Measurements from ENCODE around the gene TMIGD1. TPM values are rescaled to one million over a fixed set of nuclear protein-coding genes. Genes with fewer than 3 reads are reported as not detected.
A peak's percentile ranks its signal among the peaks of the same experiment; 100 is the strongest.

TMIGD1 gene
- total and polyA plus RNA-seq, 10 of the 15 experiments (the other 5 are each of a cell fraction or from before 2014, with no cell fraction given), result not detected

DNA sequence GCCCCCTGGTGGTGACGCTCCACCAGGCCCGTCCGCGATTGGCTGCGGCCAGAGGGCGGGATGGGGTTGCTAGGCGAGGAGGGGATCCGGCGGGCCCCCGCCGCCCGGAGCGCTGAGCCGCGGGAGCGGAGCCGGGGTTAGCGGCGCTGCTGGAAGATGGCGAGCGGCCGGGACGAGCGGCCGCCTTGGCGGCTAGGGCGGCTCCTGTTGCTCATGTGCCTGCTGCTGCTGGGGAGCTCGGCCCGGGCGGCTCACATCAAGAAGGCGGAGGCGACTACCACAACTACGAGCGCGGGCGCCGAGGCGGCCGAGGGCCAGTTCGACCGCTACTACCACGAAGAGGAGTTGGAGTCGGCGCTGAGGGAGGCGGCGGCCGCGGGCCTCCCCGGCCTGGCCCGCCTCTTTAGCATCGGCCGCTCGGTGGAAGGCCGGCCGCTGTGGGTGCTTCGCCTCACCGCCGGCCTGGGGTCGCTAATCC, 45.0 kb upstream of the TMIGD1 start, which contains the start of gene CPD (continued):
- TF ChIP-seq, protein P1, sequence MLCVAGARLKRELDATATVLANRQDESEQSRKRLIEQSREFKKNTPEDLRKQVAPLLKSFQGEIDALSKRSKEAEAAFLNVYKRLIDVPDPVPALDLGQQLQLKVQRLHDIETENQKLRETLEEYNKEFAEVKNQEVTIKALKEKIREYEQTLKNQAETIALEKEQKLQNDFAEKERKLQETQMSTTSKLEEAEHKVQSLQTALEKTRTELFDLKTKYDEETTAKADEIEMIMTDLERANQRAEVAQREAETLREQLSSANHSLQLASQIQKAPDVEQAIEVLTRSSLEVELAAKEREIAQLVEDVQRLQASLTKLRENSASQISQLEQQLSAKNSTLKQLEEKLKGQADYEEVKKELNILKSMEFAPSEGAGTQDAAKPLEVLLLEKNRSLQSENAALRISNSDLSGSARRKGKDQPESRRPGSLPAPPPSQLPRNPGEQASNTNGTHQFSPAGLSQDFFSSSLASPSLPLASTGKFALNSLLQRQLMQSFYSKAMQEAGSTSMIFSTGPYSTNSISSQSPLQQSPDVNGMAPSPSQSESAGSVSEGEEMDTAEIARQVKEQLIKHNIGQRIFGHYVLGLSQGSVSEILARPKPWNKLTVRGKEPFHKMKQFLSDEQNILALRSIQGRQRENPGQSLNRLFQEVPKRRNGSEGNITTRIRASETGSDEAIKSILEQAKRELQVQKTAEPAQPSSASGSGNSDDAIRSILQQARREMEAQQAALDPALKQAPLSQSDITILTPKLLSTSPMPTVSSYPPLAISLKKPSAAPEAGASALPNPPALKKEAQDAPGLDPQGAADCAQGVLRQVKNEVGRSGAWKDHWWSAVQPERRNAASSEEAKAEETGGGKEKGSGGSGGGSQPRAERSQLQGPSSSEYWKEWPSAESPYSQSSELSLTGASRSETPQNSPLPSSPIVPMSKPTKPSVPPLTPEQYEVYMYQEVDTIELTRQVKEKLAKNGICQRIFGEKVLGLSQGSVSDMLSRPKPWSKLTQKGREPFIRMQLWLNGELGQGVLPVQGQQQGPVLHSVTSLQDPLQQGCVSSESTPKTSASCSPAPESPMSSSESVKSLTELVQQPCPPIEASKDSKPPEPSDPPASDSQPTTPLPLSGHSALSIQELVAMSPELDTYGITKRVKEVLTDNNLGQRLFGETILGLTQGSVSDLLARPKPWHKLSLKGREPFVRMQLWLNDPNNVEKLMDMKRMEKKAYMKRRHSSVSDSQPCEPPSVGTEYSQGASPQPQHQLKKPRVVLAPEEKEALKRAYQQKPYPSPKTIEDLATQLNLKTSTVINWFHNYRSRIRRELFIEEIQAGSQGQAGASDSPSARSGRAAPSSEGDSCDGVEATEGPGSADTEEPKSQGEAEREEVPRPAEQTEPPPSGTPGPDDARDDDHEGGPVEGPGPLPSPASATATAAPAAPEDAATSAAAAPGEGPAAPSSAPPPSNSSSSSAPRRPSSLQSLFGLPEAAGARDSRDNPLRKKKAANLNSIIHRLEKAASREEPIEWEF (IDR thresholded peaks at IDR 0.05; ENCODE audit: insufficient replicate concordance, low read depth, low read length), result no peak
- peak; percentile 75; the same call in 1 of the 2 replicates for TF ChIP-seq RFX5 (IDR thresholded peaks at IDR 0.05; ENCODE audit: low read depth, low read length)
- TF ChIP-seq, protein P2, sequence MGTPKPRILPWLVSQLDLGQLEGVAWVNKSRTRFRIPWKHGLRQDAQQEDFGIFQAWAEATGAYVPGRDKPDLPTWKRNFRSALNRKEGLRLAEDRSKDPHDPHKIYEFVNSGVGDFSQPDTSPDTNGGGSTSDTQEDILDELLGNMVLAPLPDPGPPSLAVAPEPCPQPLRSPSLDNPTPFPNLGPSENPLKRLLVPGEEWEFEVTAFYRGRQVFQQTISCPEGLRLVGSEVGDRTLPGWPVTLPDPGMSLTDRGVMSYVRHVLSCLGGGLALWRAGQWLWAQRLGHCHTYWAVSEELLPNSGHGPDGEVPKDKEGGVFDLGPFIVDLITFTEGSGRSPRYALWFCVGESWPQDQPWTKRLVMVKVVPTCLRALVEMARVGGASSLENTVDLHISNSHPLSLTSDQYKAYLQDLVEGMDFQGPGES (IDR thresholded peaks at IDR 0.05), result no peak
- TF ChIP-seq, protein P3, sequence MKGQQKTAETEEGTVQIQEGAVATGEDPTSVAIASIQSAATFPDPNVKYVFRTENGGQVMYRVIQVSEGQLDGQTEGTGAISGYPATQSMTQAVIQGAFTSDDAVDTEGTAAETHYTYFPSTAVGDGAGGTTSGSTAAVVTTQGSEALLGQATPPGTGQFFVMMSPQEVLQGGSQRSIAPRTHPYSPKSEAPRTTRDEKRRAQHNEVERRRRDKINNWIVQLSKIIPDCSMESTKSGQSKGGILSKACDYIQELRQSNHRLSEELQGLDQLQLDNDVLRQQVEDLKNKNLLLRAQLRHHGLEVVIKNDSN (IDR thresholded peaks at IDR 0.05; ENCODE audit: borderline replicate concordance, extremely low read length, insufficient read depth, low read depth, low read length), result no peak
- TF ChIP-seq IKZF1 (conservative IDR thresholded peaks at IDR 0.05), result peak; percentile 82; the same call in 1 of the 2 replicates
- TF ChIP-seq POLR2A (IDR thresholded peaks at IDR 0.05; ENCODE audit: low read depth, low read length), result peak; percentile 91
- TF ChIP-seq, protein P4, sequence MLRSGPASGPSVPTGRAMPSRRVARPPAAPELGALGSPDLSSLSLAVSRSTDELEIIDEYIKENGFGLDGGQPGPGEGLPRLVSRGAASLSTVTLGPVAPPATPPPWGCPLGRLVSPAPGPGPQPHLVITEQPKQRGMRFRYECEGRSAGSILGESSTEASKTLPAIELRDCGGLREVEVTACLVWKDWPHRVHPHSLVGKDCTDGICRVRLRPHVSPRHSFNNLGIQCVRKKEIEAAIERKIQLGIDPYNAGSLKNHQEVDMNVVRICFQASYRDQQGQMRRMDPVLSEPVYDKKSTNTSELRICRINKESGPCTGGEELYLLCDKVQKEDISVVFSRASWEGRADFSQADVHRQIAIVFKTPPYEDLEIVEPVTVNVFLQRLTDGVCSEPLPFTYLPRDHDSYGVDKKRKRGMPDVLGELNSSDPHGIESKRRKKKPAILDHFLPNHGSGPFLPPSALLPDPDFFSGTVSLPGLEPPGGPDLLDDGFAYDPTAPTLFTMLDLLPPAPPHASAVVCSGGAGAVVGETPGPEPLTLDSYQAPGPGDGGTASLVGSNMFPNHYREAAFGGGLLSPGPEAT (IDR thresholded peaks at IDR 0.05; ENCODE audit: low read depth), result no peak
- TF ChIP-seq, protein P5, sequence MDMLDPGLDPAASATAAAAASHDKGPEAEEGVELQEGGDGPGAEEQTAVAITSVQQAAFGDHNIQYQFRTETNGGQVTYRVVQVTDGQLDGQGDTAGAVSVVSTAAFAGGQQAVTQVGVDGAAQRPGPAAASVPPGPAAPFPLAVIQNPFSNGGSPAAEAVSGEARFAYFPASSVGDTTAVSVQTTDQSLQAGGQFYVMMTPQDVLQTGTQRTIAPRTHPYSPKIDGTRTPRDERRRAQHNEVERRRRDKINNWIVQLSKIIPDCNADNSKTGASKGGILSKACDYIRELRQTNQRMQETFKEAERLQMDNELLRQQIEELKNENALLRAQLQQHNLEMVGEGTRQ (IDR thresholded peaks at IDR 0.05; ENCODE audit: borderline replicate concordance, low read depth, low read length), result no peak
- TF ChIP-seq GABPA (IDR thresholded peaks at IDR 0.05; ENCODE audit: low read depth), result peak; percentile 43; the same call in 1 of the 2 replicates
- TF ChIP-seq, protein P6, sequence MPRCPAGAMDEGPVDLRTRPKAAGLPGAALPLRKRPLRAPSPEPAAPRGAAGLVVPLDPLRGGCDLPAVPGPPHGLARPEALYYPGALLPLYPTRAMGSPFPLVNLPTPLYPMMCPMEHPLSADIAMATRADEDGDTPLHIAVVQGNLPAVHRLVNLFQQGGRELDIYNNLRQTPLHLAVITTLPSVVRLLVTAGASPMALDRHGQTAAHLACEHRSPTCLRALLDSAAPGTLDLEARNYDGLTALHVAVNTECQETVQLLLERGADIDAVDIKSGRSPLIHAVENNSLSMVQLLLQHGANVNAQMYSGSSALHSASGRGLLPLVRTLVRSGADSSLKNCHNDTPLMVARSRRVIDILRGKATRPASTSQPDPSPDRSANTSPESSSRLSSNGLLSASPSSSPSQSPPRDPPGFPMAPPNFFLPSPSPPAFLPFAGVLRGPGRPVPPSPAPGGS (IDR thresholded peaks at IDR 0.05; ENCODE audit: borderline replicate concordance, insufficient read depth, low read depth, low read length, poor library complexity, severe bottlenecking), result no peak
- TF ChIP-seq BHLHE40 (IDR thresholded peaks at IDR 0.05; ENCODE audit: borderline replicate concordance in 1 of 2, low read depth in 2 of 2, low read length in 1 of 2), result peak in 1 of 2 experiments; percentile 31; a peak in 2 of 4 replicates
- TF ChIP-seq JUND (IDR thresholded peaks at IDR 0.05; ENCODE audit: low read depth, low read length), result no peak
- TF ChIP-seq CHD1 (IDR thresholded peaks at IDR 0.05; ENCODE audit: low read depth, low read length), result no peak
- TF ChIP-seq ZNF207 (IDR thresholded peaks at IDR 0.05; ENCODE audit: borderline replicate concordance), result peak; percentile 70
- TF ChIP-seq SP1 (IDR thresholded peaks at IDR 0.05; ENCODE audit: low read depth, low read length), result peak; percentile 93
- TF ChIP-seq, protein P7, sequence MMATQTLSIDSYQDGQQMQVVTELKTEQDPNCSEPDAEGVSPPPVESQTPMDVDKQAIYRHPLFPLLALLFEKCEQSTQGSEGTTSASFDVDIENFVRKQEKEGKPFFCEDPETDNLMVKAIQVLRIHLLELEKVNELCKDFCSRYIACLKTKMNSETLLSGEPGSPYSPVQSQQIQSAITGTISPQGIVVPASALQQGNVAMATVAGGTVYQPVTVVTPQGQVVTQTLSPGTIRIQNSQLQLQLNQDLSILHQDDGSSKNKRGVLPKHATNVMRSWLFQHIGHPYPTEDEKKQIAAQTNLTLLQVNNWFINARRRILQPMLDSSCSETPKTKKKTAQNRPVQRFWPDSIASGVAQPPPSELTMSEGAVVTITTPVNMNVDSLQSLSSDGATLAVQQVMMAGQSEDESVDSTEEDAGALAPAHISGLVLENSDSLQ (IDR thresholded peaks at IDR 0.05), result no peak

Data from GM12878 (cell line).